OCI-LY1 (cell line): Measurements from ENCODE around the gene RPS27A.

Experiments used
- EZH2 ChIP-seq: fragments of 200-600 bp; sonication (generic), shearing (Covaris generic); IDR thresholded peaks from 2 replicates; pipeline ENCODE4 v1.8.0; 2017; ENCODE audit warnings: borderline replicate concordance, mixed run types, mild to moderate bottlenecking, antibody characterized with exemption, low read length, moderate library complexity, mixed read lengths
- TF ChIP-seq, protein P1 (sequence below): fragments of 200-600 bp; sonication (generic), shearing (Covaris generic); IDR thresholded peaks from 2 replicates; pipeline ENCODE4 v1.5.1; 2017; ENCODE audit warnings: mild to moderate bottlenecking, antibody characterized with exemption, low read length, moderate library complexity, mixed read lengths

DNA sequence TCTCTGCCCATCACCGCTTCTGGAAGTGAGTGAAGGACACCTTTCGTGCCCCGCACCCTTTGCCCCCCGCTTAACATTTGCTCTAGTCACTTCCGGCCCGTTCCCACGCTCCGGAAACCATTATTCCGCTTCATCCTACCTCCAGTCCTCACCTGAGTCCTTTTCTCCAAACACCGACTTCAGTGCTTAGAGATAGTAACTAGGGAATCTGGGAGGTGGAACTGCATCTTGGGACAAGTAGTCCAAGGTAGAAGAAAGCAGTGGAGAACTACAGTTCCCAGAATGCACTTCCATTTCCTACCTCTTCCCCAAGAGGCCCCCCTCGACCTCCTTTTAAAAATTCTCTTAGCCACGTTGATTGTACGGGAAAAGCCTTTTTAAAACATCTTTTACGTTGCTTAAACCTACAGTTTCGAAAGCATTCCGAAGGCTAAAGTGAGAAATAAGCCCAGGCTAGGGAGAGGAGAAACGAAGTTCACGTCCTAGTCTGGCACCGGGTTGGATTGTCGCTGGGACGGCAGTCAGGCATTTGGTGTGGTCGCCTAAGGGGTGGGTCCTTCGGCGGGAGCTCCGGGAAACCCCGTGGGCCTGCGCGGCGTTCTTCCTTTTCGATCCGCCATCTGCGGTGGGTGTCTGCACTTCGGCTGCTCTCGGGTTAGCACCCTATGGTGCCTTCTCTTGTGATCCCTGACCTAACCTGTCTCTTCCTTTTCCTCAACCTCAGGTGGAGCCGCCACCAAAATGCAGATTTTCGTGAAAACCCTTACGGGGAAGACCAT, at the start of gene RPS27A, which contains the start of gene CLHC1:
- TF ChIP-seq, protein P1, sequence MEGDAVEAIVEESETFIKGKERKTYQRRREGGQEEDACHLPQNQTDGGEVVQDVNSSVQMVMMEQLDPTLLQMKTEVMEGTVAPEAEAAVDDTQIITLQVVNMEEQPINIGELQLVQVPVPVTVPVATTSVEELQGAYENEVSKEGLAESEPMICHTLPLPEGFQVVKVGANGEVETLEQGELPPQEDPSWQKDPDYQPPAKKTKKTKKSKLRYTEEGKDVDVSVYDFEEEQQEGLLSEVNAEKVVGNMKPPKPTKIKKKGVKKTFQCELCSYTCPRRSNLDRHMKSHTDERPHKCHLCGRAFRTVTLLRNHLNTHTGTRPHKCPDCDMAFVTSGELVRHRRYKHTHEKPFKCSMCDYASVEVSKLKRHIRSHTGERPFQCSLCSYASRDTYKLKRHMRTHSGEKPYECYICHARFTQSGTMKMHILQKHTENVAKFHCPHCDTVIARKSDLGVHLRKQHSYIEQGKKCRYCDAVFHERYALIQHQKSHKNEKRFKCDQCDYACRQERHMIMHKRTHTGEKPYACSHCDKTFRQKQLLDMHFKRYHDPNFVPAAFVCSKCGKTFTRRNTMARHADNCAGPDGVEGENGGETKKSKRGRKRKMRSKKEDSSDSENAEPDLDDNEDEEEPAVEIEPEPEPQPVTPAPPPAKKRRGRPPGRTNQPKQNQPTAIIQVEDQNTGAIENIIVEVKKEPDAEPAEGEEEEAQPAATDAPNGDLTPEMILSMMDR: no peak
- TF ChIP-seq EZH2: no peak
